HFFc6 (cell line): Measurements from ENCODE around the gene TPSG1. TPM values are rescaled to one million over a fixed set of nuclear protein-coding genes. Genes with fewer than 3 reads are reported as not detected.
"Not testable (repeated sequence)": the region's sequence is repeated elsewhere in the genome, so short reads cannot be mapped to it uniquely, and the experiment has no call there.

Source experiments
- DNase-seq: peaks from one replicate; pipeline ENCODE4 v3.0.0-alpha.2; 2018
- H3K27ac Mint-ChIP-seq: 2 replicates; pipeline ENCODE4 v1.8.0; 2020; ENCODE audit warnings: mild to moderate bottlenecking, mixed read lengths
- H3K27me3 Mint-ChIP-seq: 2 replicates; pipeline ENCODE4 v1.8.0; 2021; ENCODE audit warnings: mild to moderate bottlenecking, moderate library complexity, mixed read lengths; ENCODE audit not compliant: insufficient read depth
- H3K36me3 Mint-ChIP-seq: 2 replicates; pipeline ENCODE4 v1.8.0; 2021; ENCODE audit warnings: low read depth, mixed read lengths
- H3K4me1 Mint-ChIP-seq: 2 replicates; pipeline ENCODE4 v1.8.0; 2020; ENCODE audit warnings: low read depth, mixed read lengths
- H3K4me3 Mint-ChIP-seq: 2 replicates; pipeline ENCODE4 v1.8.0; 2020; ENCODE audit warnings: mild to moderate bottlenecking, moderate library complexity, mixed read lengths
- H3K9me3 Mint-ChIP-seq: 2 replicates; pipeline ENCODE4 v1.8.0; 2020; ENCODE audit warnings: mild to moderate bottlenecking, mixed read lengths
- total RNA-seq, 6 experiments: library from RNA; stranded (reverse); fragmentation: NEBNext Ultra II Directional; extraction: Animal tissue kit (Norgen Biotek cat#: 25700); gene quantifications; 2 replicates in 1 of 6; 3 replicates in 5 of 6; pipeline ENCODE4 v1.2.3, GENCODE V29; 2021
- TF ChIP-seq, protein P1 (sequence below): fragments of 200-600 bp; sonication (generic); IDR thresholded peaks from 2 replicates; pipeline ENCODE4 v1.5.0; 2021; ENCODE audit warnings: antibody characterized with exemption, mild to moderate bottlenecking

Gene TPSG1
- total RNA-seq, 6 experiments from 2014 or later: 0.23 TPM; not detected in 5

- Mint-ChIP-seq H3K27me3 (peaks cover 11% of the 10 kb centered on the region; the same call in 1 of the 2 replicates), H3K9me3 (no peaks in the 10 kb centered on the region), H3K4me1 (no peaks in the 10 kb centered on the region), H3K27ac (no peak overlapping the region), H3K36me3 (no peaks in the 10 kb centered on the region), H3K4me3 (no peak overlapping the region)
- TF ChIP-seq, protein P1, sequence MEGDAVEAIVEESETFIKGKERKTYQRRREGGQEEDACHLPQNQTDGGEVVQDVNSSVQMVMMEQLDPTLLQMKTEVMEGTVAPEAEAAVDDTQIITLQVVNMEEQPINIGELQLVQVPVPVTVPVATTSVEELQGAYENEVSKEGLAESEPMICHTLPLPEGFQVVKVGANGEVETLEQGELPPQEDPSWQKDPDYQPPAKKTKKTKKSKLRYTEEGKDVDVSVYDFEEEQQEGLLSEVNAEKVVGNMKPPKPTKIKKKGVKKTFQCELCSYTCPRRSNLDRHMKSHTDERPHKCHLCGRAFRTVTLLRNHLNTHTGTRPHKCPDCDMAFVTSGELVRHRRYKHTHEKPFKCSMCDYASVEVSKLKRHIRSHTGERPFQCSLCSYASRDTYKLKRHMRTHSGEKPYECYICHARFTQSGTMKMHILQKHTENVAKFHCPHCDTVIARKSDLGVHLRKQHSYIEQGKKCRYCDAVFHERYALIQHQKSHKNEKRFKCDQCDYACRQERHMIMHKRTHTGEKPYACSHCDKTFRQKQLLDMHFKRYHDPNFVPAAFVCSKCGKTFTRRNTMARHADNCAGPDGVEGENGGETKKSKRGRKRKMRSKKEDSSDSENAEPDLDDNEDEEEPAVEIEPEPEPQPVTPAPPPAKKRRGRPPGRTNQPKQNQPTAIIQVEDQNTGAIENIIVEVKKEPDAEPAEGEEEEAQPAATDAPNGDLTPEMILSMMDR: no peak
- DNase-seq: no peak
Observed at GRCh38 chr16:1245452-1246020, 20.5 kb upstream of the TPSG1 start.

GRCh38 chr16:1244881-1245280 lies 19.8 kb upstream of the TPSG1 start:
- H3K4me3 Mint-ChIP-seq: no peak overlapping the region
- H3K27ac Mint-ChIP-seq: no peak overlapping the region
- peaks cover 11% of the 10 kb centered on the region; the same call in 1 of the 2 replicates for H3K27me3 Mint-ChIP-seq
- H3K4me1 Mint-ChIP-seq: no peaks in the 10 kb centered on the region
- H3K36me3 Mint-ChIP-seq: no peaks in the 10 kb centered on the region
- DNase-seq: no peak
- TF ChIP-seq, protein P1: no peak
- no peaks in the 10 kb centered on the region for H3K9me3 Mint-ChIP-seq

GRCh38 chr16:1243907-1244850 lies 19.1 kb upstream of the TPSG1 start:
- not testable (repeated sequence) for DNase-seq, H3K4me3 Mint-ChIP-seq, H3K36me3 Mint-ChIP-seq, H3K27ac Mint-ChIP-seq, H3K9me3 Mint-ChIP-seq, H3K4me1 Mint-ChIP-seq
- peaks cover 11% of the 10 kb centered on the region; the same call in 1 of the 2 replicates for H3K27me3 Mint-ChIP-seq

DNA sequence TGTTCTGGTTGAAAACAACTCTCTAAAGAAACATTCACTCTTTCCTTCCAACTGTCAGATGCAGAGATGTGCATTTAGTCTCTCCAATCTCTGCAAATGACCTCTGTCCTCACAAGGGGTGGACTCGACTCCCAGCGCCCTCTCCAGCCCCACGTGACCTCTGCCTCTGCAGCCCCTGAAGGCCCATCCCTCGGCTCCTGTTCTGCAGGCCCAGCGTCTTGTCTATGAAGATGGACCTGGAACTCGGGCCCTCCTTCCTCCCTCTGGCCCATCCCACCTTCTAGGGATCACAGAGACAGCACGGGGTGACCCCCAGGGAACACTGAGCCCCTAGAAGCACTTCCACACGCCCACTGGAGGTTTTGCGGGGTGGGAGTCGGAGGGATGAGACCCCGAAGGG lies 18.3 kb upstream of the TPSG1 start:
- not testable (repeated sequence) for H3K27ac Mint-ChIP-seq, H3K9me3 Mint-ChIP-seq, H3K4me3 Mint-ChIP-seq, H3K4me1 Mint-ChIP-seq, DNase-seq, H3K36me3 Mint-ChIP-seq
- H3K27me3 Mint-ChIP-seq: peaks cover 13% of the 10 kb centered on the region; the same call in 1 of the 2 replicates

GRCh38 chr16:1241081-1241480 lies 16.0 kb upstream of the TPSG1 start:
- H3K4me3 Mint-ChIP-seq, H3K36me3 Mint-ChIP-seq, H3K4me1 Mint-ChIP-seq, DNase-seq, H3K27me3 Mint-ChIP-seq, H3K27ac Mint-ChIP-seq, H3K9me3 Mint-ChIP-seq: not testable (repeated sequence)

DNA sequence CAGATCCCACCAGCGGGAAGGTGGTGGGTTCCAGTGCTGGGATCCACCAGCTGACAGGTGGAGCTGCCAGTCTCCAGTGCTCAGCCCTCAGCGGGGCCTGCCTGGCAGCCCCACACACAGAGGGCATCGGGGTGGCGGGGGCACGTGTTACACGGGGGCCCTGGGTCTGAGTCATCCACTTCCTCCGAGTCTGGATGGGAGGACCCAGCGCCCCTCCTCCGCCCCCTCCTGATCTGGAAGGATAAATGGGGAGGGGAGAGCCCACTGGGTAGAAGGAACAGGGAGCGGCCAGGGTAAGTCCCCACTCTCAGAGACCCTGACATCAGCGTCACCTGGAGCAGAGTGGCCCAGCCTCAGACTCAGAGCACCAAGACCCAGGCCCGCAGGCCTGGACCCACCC lies 15.4 kb upstream of the TPSG1 start, which contains the start of gene TPSAB1:
TPSAB1 (plus strand) TSS at position 270 of the 400 bp plus-strand sequence. CDS start 234 bp downstream, outside the sequence.
- not testable (repeated sequence) for H3K9me3 Mint-ChIP-seq, DNase-seq, H3K4me1 Mint-ChIP-seq, H3K4me3 Mint-ChIP-seq, H3K27me3 Mint-ChIP-seq, H3K27ac Mint-ChIP-seq, H3K36me3 Mint-ChIP-seq

DNA sequence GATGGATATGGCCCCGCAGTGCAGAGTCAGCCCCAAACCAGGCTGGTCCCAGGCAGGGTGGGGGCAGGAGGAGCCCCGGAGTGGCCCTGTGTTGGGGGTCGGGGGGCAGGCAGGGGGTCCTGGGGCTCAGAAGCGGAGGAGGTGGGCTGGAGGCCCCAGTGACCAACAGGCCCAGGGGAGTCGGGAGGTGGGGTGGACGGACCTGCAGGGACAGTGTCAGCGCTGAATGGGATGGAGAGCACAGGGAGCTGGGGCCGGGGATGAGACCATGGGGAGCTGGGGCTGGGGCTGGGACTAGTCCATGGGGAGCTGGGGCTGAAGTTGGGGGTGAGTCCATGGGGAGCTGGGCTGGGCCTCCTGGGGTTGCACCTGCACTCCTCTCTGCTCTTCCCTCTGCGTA lies 14.5 kb upstream of the TPSG1 start:
- H3K4me1 Mint-ChIP-seq, DNase-seq, H3K27ac Mint-ChIP-seq, H3K9me3 Mint-ChIP-seq, H3K4me3 Mint-ChIP-seq, H3K36me3 Mint-ChIP-seq, H3K27me3 Mint-ChIP-seq: not testable (repeated sequence)

- not testable (repeated sequence) for H3K9me3 Mint-ChIP-seq, H3K4me3 Mint-ChIP-seq, H3K27ac Mint-ChIP-seq
Observed at GRCh38 chr16:1238909-1239308, 13.8 kb upstream of the TPSG1 start.

More at GRCh38 chr16:1238909-1239308, 13.8 kb upstream of the TPSG1 start:
- H3K36me3 Mint-ChIP-seq, DNase-seq, H3K27me3 Mint-ChIP-seq, H3K4me1 Mint-ChIP-seq: not testable (repeated sequence)
